Measurements from ENCODE around the gene OPCML. TPM values are rescaled to one million over a fixed set of nuclear protein-coding genes. Genes with fewer than 3 reads are reported as not detected.

The OPCML gene
- total RNA-seq, 1 experiment from 2014 or later = 0.07 TPM

DNA sequence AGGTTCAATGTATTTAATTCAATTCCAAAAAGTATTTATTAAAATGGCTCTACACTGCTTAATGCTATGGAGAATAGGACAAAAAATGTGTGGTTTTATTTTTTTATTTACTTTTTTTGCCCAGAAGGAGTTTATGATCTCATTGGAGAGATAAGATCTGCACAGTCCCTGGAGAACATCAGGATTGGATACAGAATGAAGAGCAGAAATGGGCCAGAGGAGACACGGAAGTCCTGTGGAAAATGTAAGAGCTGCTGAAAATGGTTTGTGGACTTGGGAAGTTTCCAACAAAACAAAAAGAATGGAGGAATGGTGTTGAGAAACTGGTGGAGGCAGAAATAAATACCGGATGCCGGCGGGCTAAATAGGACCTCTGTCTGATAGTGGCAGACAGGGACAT, 554.6 kb downstream of the OPCML start:
- DNase-seq (ENCODE audit: low read depth) = no peak
- in situ Hi-C loops (cut with HindIII; ENCODE audit: low pct_unique_long_range_greater_than_20kb, low sequenced_read_pairs) = no loop called here

DNA sequence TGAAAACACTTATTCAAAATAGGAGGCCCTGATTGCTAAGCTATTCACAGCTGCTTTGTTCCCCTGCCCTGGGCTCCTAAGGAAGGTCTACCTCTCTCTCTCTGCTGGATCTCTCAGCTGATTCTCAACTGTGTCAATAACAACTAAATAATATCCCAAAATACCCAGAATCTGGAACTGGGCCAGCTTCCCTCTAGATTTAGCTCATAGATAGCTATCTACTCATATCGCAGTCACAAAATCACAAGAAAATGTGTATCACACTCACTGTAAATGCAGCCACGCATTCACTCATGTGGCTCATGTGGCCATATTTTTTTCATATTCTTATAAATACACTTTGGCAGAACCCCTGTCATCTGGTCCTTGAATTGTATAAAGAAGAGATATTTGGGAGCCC, 555.1 kb downstream of the OPCML start:
- DNase-seq (ENCODE audit: low read depth) = no peak
- in situ Hi-C loops (cut with HindIII; ENCODE audit: low pct_unique_long_range_greater_than_20kb, low sequenced_read_pairs) = no loop called here

DNA sequence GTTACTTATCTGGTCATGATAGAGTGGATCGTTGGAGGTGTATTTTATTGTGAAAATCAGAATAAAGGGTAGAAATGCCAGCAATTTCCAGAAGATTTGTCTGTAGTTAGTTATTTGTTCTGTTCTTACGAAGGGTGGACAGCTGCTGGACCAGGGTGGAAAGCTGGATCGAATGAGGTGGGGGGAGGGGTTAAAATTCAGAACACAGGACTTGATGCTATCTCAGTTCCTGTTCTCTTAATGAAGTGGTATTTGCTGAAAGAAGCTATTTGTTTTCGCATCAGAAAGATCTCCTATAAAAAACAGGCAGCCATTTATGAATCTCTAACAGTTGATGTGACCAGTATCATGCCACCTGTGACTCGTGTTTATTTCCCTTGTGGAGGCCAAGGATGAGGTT, 556.2 kb downstream of the OPCML start:
- no peak for DNase-seq (ENCODE audit: low read depth)
- in situ Hi-C loops (cut with HindIII; ENCODE audit: low pct_unique_long_range_greater_than_20kb, low sequenced_read_pairs) = no loop called here

DNA sequence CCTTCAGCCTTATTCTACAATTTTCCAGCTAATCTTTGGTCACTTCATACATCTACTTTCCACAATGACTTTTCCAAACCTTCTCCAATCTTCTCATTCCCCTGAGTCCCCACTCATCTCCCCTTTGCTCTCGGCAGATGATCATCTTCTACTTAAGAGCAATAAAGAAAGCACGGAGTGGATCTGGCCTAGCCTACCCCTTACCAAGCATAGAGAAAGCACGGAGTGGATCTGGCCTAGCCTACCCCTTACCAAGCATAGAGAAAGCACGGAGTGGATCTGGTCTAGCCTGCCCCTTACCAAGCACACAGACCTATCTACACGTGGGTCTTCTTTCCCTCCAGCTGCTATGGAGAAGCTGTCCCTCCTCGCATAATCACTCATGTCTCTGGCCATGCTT, 558.6 kb downstream of the OPCML start:
- in situ Hi-C loops (cut with HindIII; ENCODE audit: low pct_unique_long_range_greater_than_20kb, low sequenced_read_pairs) = no loop called here

DNA sequence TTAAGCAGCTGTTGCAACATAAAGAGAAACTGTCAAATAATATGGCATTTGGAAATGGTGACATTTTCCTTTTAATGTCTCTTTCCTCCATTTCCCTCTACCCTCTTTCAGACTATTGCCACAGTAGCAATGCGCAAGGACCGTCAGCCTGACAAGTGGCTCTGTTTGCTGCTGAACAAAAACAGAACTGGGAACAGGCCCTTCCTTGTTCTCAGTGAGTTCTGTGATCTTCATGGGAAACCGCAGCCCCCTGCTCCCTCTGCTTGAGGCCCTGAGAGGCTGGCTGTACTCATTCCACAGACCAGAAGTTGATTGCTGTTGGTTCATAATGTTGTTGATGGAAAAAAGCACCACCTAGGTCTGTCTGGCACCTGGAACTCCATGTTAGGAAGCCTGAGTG, 559.7 kb downstream of the OPCML start:
- DNase-seq (ENCODE audit: low read depth) = no peak
- in situ Hi-C loops (cut with HindIII; ENCODE audit: low pct_unique_long_range_greater_than_20kb, low sequenced_read_pairs) = no loop called here

More for the DNA sequence above, 558.6 kb downstream of the OPCML start:
- no peak for DNase-seq (ENCODE audit: low read depth)

DNA sequence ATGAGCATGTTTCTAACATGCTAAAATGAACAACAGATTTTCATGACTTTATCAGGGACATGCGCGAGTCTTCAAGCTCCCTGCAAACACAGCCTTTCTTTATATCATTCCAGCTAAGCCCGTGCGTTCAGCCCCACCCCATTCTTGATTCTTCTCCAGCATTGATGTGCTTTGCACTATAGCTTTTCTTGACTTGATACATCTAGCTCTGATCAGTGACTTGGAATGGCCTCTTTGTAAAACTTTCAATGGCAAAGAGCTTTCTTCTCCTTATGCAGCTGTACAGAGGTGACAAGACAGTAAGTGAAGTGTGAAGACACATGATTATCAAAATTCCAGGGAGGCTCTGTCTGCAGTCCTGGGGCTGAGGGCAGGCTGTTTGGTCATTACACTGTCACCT, 561.0 kb downstream of the OPCML start:
- no peak for DNase-seq (ENCODE audit: low read depth)
- in situ Hi-C loops (cut with HindIII; ENCODE audit: low pct_unique_long_range_greater_than_20kb, low sequenced_read_pairs) = no loop called here

DNA sequence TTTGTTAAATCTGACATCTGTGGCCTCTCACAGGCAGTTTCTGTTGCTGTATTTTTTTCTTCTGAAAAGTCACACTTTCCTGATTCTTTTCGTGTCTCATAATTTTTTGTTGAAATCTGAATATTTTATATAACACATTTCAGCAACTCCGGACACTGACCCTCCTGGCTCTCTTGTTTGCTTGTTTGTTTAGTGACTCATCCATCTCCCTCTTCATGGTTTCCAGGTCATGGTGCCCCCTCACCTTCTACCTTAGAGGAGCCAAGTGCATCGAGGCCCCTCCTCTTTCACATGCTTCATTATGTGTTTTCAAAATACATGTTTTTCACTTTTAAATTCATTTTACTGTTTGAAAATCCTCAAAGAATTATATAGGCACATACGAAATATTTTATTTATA, 562.4 kb downstream of the OPCML start:
- in situ Hi-C loops (cut with HindIII; ENCODE audit: low pct_unique_long_range_greater_than_20kb, low sequenced_read_pairs) = no loop called here
- no peak for DNase-seq (ENCODE audit: low read depth)

DNA sequence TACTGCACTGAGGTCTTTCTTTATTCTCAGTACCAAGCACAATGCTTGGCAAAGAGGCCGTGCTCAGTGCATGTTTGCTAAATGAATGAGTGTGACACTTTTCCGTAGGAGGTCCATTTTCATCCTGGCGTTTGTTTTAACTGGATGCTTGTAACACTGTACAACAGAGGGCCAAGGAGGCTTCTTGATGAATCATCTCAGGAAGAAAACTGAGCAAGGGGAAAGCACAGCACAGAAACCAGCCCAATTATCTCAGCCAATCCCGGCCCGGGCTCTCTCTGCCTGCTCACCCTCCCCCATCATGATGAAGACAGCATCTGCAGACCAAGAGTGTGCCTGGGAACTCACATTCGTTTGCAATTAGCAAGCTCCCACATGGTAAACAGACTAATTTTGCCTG, 570.3 kb downstream of the OPCML start:
- no peak for DNase-seq (ENCODE audit: low read depth)
- in situ Hi-C loops (cut with HindIII; ENCODE audit: low pct_unique_long_range_greater_than_20kb, low sequenced_read_pairs) = no loop called here

DNA sequence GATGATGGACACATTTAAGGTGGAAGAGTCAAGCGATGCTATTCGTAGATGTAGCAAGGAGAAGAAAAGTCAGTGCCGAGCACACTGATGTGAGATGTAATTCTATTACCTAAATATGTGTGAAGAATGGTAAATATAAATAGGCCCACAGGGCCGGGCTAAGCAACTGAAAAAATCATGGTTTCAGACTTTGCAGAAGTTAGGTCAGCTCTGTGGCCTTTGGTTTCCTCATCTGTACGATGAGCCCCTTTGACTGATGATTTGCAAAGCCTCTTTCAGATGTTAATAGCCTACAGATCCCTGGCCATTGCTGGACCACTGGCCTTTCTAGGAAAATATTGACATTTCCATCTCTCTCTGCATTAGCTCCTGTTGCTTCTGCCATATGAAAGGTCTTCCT, 570.8 kb downstream of the OPCML start:
- DNase-seq (ENCODE audit: low read depth) = no peak
- in situ Hi-C loops (cut with HindIII; ENCODE audit: low pct_unique_long_range_greater_than_20kb, low sequenced_read_pairs) = no loop called here

DNA sequence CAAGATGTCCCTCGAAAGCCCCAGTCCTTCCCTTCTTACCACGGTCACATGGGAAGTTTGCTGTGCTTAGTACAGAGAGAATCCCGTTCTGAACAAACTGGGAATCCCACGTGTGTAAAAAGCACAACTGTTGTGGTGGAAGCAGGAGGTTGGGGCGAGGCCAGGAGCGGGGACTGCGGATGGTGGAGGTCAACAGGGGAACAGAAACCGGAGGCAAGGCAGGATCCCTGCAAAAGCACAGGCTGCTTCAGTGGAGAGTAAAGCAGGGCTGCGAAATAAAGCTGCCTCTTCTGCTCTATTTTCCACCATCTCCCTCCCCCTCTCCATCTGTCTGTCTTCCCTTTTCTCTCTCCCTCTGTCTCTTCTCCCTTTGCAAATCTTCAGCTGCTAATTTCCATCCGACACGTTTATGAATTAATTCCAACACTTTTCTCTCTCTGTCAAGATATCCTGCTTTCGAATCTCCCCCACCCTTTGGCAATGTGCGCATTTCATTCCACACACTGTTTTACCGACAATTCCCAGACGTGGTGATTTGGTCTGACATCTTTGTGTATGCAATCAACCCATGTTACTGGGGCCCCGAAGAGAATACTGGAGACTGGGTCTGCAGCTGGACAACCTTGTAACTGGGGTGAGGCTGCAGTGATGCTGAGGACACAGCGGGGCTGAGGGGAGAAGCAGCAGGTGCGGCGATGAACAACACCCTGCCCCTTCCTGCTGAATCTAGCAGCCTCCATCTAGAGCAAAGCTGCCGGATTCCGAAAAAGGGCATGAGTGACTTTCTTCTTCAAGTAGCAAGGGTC, 571.8 kb downstream of the OPCML start:
- DNase-seq (ENCODE audit: low read depth) = no peak
- in situ Hi-C loops (cut with HindIII; ENCODE audit: low pct_unique_long_range_greater_than_20kb, low sequenced_read_pairs) = no loop called here

DNA sequence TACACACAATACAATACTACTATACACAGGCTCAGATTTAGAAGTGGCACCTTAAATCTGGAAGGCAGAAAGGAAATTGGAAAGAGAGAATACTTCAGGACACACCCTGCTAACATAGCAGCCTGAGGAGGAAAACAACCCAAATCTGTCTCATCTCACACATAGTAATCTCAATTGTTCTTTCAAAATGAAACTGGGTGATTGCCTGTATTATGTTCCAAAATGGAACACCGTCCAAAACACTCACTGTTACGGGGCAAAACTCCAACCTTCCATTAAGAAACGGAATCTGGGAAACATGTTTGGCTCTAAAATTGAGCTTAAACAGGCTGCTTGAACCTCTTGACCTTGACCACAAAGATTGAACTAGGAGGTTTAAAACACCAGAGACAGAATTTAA, 572.6 kb downstream of the OPCML start:
- DNase-seq (ENCODE audit: low read depth) = no peak
- in situ Hi-C loops (cut with HindIII; ENCODE audit: low pct_unique_long_range_greater_than_20kb, low sequenced_read_pairs) = no loop called here

DNA sequence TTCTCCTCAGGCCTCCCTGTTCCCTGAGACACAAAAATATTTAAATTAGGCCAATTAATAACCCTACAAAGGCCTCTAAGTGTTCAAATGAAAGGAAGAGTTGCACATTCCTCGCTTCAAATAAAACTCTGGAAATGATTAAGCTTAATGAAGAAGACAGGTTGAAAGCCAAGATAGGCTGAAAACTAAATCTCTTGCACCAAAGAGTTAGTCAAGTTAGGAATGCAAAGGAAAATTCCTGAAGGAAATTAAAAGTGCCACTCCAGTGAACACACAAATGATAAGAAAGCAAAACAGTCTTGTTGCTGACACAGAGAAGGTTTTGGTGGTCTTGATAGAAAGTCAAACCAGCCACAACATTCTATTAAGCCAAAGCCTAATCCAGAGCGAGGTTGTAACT, 574.4 kb downstream of the OPCML start:
- no peak for DNase-seq (ENCODE audit: low read depth)
- in situ Hi-C loops (cut with HindIII; ENCODE audit: low pct_unique_long_range_greater_than_20kb, low sequenced_read_pairs) = no loop called here

DNA sequence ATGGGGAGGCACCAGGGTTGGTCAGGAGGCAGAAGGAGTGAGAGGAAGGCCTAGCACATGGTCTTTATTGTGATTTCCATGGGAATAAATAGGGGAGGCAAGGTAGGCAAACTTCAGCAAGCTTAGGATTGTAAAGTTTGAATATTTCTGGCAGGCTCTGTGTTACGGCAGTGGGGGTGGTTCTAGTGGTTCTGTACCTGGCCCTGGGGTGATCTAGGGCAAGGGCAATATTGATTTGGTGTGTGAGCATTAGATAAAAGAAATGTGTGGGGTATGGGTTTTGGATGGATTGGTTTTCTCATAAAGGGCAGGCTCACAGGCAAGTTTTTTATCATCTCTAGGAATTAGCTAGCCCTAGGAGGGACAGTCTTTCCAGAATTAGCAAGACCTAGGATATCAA, 584.0 kb downstream of the OPCML start:
- DNase-seq (ENCODE audit: low read depth) = no peak
- in situ Hi-C loops (cut with HindIII; ENCODE audit: low pct_unique_long_range_greater_than_20kb, low sequenced_read_pairs) = no loop called here

DNA sequence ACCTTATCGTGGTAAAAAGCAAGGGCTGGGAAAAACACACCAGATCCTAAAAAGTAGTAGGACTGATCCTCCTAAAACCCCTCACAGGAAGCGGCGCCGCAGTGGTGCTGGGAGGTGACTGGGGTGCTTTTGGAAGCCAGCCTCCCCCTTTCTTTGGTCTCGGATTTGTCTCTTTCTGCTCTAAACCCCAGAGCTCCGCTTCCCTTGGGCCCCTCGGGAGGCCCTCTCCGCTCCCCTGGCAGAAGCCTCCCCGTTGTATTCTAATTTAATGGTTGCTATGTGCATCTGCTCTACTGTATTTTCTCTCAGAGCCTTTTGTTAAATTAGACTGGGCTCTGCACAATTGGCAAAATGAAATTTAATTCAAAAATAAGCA, 587.7 kb downstream of the OPCML start:
- in situ Hi-C loops (cut with HindIII; ENCODE audit: low pct_unique_long_range_greater_than_20kb, low sequenced_read_pairs) = no loop called here
- DNase-seq (ENCODE audit: low read depth) = no peak

DNA sequence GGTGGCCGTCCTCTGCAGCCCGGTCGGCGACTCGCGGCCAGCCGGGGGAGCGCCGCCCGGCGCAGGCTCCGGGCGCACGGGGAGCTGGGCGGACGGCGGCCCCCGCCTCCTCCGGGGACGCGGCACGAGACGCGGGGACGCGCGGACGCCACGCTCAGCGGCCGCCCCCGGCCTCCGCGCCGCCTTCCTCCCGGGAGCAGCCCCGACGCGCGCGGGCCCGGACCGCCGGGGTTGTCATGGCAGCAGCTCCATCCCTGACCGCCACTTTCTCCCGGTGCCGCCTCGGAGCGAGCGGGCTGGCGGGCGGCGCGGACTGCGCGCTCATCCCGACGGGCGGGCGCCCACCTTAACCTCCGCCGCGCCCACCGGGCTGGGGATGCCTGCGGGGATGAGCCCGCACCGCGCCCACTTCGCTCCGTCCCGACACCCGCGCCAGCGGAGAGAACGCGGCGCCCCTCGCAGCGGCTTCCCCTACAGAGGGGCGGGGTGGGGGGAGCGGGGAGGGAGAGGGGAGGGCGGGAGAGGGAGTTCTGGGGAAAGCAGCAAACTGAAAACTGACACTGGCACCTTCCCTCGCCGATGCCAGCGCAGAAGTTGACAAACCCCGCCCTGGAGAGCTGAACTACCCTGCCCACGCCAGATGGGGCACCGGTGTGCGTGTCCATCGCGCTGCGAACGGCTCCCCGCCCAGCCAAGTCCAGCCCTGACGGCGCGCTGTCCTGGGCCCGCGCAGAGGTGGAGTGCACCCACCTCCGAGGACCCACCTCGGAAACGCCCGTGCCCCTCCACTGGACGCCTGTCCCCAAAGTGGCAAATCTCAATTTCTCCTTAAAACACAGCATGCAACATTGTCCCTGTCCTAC, 588.4 kb downstream of the OPCML start:
- DNase-seq (ENCODE audit: low read depth) = no peak
- in situ Hi-C loops (cut with HindIII; ENCODE audit: low pct_unique_long_range_greater_than_20kb, low sequenced_read_pairs) = no loop called here

DNA sequence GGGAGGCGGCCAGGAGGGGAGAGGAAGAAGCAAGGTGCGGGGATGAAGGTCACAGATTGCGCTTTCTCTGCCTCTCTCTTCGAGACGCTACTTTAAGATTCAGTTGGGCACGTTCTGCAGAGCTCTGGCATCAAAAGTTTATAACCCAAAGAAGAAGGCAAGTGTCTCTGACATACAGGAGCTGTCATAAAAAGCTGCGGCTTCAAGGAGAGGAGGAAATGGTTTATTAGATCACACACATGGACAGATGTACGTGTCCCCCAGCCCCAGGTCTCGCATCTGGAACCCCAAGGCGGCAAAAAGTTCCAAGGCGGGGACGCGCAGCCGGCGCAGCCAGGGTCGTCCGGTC, 589.0 kb downstream of the OPCML start:
- DNase-seq (ENCODE audit: low read depth) = no peak
- in situ Hi-C loops (cut with HindIII; ENCODE audit: low pct_unique_long_range_greater_than_20kb, low sequenced_read_pairs) = no loop called here

DNA sequence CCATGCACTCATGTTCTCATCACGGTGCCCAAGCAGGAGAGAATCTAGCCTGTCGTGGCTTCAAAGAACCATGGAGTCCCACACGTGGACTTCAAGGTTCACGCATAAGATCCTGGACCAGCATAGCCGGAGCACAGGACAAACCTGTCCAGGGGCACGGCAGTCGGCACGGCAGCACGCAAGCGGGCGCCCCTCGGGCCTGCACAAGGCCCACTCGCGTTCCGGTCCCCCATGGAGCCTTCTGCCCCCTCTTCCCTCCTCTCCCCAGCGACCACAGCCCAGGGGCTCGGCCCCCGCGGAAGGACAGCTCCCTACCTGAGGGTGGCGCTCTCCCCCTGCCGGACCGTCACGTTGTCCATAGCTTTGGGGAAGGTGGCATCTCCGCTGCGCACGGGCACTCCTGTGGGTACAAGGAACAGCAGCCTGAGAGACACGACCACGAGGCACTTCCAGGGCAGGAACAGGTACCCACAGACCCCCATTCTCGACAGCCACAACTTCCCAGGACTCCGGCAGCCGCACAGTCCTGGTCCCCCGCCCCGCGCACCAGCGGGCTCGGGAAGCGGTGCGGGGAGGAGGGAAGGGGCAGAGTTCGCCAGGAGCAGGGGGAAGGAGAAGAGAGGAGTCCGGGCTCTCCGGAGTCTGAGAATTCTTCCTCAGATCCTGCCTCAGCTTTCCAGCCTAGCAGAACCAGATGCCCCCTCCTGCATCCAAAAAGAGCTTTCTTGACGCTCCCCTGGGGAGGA, 589.5 kb downstream of the OPCML start:
- no peak for DNase-seq (ENCODE audit: low read depth)
- in situ Hi-C loops (cut with HindIII; ENCODE audit: low pct_unique_long_range_greater_than_20kb, low sequenced_read_pairs) = no loop called here

DNA sequence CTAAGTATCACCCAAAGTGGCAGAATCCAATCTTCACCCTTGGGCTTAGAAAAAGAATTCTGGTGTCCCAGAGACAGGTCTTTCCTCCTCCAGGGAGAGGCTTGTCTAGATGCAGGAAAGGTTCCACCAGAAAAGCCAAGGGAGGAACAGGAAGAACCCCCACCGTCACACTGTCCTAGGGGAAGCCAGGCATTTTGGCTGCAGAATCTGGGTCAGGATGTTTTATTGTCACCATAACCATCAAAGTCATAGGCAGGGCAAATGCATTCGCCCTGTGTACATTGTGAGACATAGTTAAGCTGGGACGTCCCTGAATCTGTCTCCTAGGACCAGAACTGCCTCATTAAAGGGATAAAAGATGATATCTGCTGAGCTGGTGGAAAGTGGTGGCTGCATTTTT, 590.5 kb downstream of the OPCML start:
- in situ Hi-C loops (cut with HindIII; ENCODE audit: low pct_unique_long_range_greater_than_20kb, low sequenced_read_pairs) = no loop called here
- no peak for DNase-seq (ENCODE audit: low read depth)

DNA sequence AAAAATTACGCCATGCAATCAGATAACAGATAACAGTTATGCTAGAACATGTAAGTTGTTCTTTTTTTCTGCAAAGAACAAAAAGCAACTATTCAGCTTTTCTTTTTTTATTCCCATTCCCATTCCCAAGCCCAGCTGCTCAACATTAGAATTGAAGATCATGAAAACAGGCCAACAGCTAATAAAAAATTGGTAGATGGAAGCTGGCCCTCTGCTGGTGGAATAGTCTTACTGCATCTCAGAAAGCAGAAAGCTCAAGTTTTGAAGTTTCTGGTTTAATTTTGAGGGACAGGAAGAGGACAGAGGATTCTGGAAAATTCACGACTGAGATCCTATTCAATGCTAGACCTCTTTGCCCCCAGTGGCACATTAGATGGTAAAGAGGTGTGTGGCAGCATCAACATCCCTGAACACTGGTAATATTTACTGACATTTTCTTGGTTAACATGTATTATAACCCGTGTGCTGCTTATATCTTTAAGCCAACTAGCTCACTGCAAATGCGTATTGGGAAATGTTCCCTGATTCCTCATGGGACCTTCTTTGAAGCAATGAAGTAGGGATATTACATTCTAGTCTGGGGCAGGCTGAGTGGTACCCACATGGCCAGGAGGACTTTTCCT, 591.2 kb downstream of the OPCML start:
- in situ Hi-C loops (cut with HindIII; ENCODE audit: low pct_unique_long_range_greater_than_20kb, low sequenced_read_pairs) = no loop called here
- DNase-seq (ENCODE audit: low read depth) = no peak
